Measurements from ENCODE around the gene CD81. TPM values are rescaled to one million over a fixed set of nuclear protein-coding genes. Genes with fewer than 3 reads are reported as not detected.

Gene CD81
- total RNA-seq, 2 experiments from 2014 or later, result 181 to 183 TPM

DNA sequence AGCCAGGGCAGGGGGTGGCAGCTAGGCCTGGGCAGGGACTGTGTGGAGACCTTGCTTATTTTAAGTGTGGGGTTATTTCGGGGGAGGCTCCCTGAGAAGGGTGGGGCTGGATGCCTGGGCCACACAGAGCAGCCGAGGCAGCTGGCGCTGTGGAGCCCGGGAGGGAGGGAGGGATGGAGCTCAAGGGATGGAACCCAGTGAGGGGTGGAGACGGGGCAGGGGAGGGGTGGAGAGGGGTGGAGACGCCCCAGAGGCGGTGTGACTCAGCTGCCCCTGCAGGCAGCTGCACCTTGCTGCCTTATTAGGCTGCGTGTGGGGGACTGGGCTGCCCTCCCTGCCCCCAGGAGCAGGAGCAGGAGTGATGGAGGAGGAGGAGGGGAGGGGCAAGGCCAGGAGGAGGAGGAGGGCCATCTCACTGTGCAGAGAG, 13.6 kb downstream of the CD81 start:
- Mint-ChIP-seq H3K27me3 (no peaks in the 10 kb centered on the region), H3K27ac (peak overlapping the region; percentile 79), H3K36me3 (ENCODE audit: low read depth) (peaks cover 17% of the 10 kb centered on the region), H3K4me3 (peak overlapping the region; percentile 38), H3K4me1 (ENCODE audit: low read depth) (peaks cover 33% of the 10 kb centered on the region), H3K9me3 (no peaks in the 10 kb centered on the region)
- H3K27me3 ChIP-seq (ENCODE audit: control insufficient read depth in 1 of 2, insufficient read depth in 2 of 2, low read length in 2 of 2), result no peaks in the 10 kb centered on the region
- ChIA-PET POLR2A (no interaction called here), CTCF (no interaction called here)
- TF ChIP-seq, protein P1, sequence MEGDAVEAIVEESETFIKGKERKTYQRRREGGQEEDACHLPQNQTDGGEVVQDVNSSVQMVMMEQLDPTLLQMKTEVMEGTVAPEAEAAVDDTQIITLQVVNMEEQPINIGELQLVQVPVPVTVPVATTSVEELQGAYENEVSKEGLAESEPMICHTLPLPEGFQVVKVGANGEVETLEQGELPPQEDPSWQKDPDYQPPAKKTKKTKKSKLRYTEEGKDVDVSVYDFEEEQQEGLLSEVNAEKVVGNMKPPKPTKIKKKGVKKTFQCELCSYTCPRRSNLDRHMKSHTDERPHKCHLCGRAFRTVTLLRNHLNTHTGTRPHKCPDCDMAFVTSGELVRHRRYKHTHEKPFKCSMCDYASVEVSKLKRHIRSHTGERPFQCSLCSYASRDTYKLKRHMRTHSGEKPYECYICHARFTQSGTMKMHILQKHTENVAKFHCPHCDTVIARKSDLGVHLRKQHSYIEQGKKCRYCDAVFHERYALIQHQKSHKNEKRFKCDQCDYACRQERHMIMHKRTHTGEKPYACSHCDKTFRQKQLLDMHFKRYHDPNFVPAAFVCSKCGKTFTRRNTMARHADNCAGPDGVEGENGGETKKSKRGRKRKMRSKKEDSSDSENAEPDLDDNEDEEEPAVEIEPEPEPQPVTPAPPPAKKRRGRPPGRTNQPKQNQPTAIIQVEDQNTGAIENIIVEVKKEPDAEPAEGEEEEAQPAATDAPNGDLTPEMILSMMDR (IDR thresholded peaks at IDR 0.05), result no peak
- no peak for ATAC-seq (ENCODE audit: poor library complexity)
- no peak overlapping the region for H3K27ac ChIP-seq (ENCODE audit: low read depth in 1 of 2, low read length in 2 of 2)
- intact Hi-C loops (cut with DNase I, micrococcal nuclease), result loop anchor here in 1 of 2 experiments (10.0 kb wide), 1 partner anchor 536 kb away; the partner anchor contains the start of gene LSP1
- H3K4me1 ChIP-seq (ENCODE audit: insufficient read depth, low read length), result peaks cover 64% of the 10 kb centered on the region
- no peak for DNase-seq
- H3K4me3 ChIP-seq (ENCODE audit: low read length), result no peak overlapping the region
- H3K36me3 ChIP-seq (ENCODE audit: insufficient read depth, low read length), result peaks cover 57% of the 10 kb centered on the region
- H3K9me3 ChIP-seq (ENCODE audit: control insufficient read depth in 1 of 2, insufficient read depth in 1 of 2, low read length in 2 of 2), result no peaks in the 10 kb centered on the region

DNA sequence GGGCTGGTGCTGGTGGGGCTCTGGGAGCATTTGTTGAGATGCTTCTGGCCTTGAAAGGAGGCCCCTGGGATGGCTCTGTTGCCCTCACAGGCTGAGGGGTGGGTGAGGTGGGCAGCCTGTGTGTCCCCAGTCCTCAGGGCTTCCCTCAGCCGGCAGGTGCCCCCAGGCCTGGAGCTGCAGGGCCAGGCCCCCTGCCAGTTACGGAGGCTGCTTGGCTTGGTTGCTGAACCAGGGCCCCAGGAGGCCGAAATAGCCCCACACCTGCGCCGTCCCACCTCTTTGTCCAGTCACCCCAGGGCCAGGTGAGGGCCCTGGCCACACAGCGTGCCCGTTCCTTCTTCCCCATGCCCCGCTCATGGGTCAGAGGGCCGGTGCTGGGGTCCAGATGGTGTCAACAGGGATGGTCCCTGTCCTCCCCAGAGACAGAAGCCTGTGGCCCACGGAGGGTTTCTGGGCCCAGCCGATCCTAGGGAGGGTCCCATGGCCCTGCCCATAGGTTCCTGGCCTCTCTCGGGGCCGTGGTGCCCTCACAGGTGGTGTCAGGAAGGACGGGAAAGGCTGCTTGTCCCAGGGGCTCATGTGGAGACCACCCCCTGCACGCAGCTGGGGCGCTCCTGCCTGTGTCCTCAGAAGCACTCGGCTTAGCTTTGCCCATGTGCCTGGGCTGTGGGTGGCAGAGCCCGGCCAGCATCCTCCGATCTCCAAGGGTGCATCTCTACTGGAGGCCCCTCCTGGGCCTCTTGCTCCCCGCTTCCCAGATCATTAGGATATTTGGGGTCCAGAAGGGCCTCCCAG, 14.3 kb downstream of the CD81 start:
- Histone ChIP-seq H3K27me3 (ENCODE audit: control insufficient read depth in 1 of 2, insufficient read depth in 2 of 2, low read length in 2 of 2) (no peaks in the 10 kb centered on the region), H3K4me1 (ENCODE audit: insufficient read depth, low read length) (peaks cover 57% of the 10 kb centered on the region), H3K9me3 (ENCODE audit: control insufficient read depth in 1 of 2, insufficient read depth in 1 of 2, low read length in 2 of 2) (no peaks in the 10 kb centered on the region), H3K4me3 (ENCODE audit: low read length) (no peak overlapping the region), H3K36me3 (ENCODE audit: insufficient read depth, low read length) (peaks cover 63% of the 10 kb centered on the region), H3K27ac (ENCODE audit: low read depth in 1 of 2, low read length in 2 of 2) (no peak overlapping the region)
- peaks cover 26% of the 10 kb centered on the region for H3K4me1 Mint-ChIP-seq (ENCODE audit: low read depth)
- TF ChIP-seq, protein P1 (IDR thresholded peaks at IDR 0.05), result no peak
- ChIA-PET POLR2A (no interaction called here), CTCF (no interaction called here)
- H3K36me3 Mint-ChIP-seq (ENCODE audit: low read depth), result peaks cover 12% of the 10 kb centered on the region
- DNase-seq, result no peak
- no peak for ATAC-seq (ENCODE audit: poor library complexity)
- H3K9me3 Mint-ChIP-seq, result no peaks in the 10 kb centered on the region
- intact Hi-C loops (cut with DNase I, micrococcal nuclease), result loop anchor here in 1 of 2 experiments (10.0 kb wide), 1 partner anchor 537 kb away; the partner anchor contains the start of gene LSP1
- H3K27ac Mint-ChIP-seq, result no peak overlapping the region
- no peaks in the 10 kb centered on the region for H3K27me3 Mint-ChIP-seq
- H3K4me3 Mint-ChIP-seq, result no peak overlapping the region

GRCh38 chr11:2392241-2392959, 15.3 kb downstream of the CD81 start:
- Histone ChIP-seq H3K36me3 (ENCODE audit: insufficient read depth, low read length) (peaks cover 66% of the 10 kb centered on the region), H3K4me3 (ENCODE audit: low read length) (no peak overlapping the region), H3K9me3 (ENCODE audit: control insufficient read depth in 1 of 2, insufficient read depth in 1 of 2, low read length in 2 of 2) (no peaks in the 10 kb centered on the region), H3K4me1 (ENCODE audit: insufficient read depth, low read length) (peaks cover 47% of the 10 kb centered on the region), H3K27ac (ENCODE audit: low read depth in 1 of 2, low read length in 2 of 2) (no peak overlapping the region), H3K27me3 (ENCODE audit: control insufficient read depth in 1 of 2, insufficient read depth in 2 of 2, low read length in 2 of 2) (no peaks in the 10 kb centered on the region)
- H3K27ac Mint-ChIP-seq, result no peak overlapping the region
- CTCF ChIA-PET, result no interaction called here
- POLR2A ChIA-PET, result no interaction called here
- no peaks in the 10 kb centered on the region for H3K9me3 Mint-ChIP-seq
- H3K36me3 Mint-ChIP-seq (ENCODE audit: low read depth), result peaks cover 12% of the 10 kb centered on the region
- intact Hi-C loops (cut with DNase I, micrococcal nuclease), result loop anchor here in 1 of 2 experiments (10.0 kb wide), 1 partner anchor 538 kb away; the partner anchor contains the start of gene LSP1
- no peak for ATAC-seq (ENCODE audit: poor library complexity)
- TF ChIP-seq, protein P1 (IDR thresholded peaks at IDR 0.05), result no peak
- DNase-seq, result no peak
- H3K27me3 Mint-ChIP-seq, result no peaks in the 10 kb centered on the region
- H3K4me1 Mint-ChIP-seq (ENCODE audit: low read depth), result peaks cover 16% of the 10 kb centered on the region
- H3K4me3 Mint-ChIP-seq, result no peak overlapping the region
